NCI-H524 treated with DMSO at 0.1 percent for 48 hours (cell line): ENCODE results near the gene C16orf95.
"Not testable (repeated sequence)": the region's sequence is repeated elsewhere in the genome, so short reads cannot be mapped to it uniquely, and the experiment has no call there.

Source experiments
- DNase-seq: peaks from one replicate; lab custom pipeline; 2025; lab: John Stamatoyannopoulos, UW

Gene C16orf95

DNA sequence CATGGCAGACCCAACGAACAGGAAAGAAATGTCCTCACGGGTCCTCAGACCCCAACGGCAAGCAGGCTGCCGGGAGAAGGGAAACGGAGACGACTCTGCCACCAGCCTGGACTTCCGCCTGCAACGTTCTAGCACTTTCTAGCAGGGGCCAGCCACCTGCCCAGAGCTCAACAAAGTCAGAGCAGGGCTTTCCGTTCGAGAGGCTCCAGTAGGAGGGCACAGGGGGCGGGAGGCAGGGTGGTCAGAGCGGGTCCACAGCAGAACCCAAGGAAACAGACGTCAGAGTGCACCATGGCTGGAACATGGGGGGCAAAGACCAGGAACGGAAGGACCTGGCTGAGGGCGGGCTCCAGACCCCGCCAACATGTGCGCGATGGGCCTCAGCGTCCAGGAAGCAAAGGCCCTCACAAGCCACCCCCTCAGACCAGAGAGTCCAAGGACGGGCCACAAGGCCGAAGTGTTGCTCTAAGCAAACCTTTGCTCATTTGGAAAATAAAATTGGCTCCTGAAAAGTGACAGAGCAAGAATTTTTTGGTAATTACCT lies 29.4 kb upstream of the C16orf95 start:
- DNase-seq = no peak

DNA sequence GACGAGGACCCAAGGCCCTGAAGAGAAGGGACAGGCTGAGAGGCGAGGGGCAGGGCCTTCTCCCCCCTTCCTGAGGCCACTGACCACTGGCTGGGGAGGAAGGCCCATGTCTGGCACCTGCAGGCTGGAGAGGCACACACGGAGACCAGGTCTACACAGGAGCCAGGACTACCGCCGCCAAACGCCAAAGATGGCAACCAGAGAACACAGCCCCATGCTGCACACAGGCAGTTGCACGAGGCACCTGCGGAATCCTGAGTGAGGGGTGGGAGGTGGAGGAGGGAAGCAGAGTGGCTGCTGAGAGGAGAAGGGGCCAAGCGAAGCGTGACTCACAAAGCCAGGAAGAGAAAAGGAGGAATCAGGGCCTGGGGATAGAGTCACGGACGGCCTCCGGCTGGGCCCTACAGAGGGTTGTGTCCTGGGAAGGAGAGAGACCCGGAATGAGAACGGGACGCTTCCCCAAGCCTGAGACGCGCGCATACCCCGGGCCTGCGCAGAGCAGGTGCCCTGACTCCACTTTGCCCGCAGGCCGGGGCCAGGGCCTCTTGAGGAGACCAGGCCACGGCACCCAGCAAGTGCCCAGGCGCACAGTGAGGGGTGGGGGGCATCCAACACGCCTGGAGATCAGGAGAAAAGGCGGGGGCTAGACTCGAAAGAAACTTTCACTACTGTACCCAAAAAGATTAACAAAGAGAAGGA lies 28.7 kb upstream of the C16orf95 start:
- DNase-seq = no peak

DNA sequence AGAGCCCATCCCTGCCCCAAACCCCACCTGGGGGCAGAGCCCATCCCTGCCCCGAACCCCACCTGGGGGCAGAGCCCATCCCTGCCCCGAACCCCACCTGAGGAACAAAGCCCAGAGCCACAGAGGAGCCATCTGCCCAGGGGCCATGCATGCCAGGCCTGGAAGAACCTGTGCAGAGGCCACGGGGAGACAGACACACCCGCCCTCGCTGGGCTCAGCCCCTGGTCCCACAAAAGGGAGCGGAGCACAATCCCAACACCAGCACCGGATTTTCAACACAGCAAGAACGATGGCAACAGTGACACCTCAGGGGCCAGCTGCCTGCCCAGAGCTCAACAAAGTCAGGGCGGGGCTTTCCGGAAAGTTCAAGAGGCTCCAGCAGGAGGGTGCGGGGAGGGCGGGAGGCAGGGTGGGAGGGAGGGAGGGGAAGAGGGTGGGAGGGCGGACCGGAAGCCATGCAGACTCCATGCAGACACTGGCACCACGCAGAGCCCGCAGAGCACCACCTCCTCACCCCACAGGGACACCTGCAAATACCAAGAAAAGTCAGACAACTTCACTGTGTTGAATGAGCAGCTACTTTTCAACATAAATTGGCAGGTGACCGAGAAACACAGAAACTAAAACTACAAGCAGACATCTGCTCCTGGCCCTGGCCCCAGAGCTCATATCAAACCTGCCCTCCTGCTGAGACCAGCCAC lies 27.9 kb upstream of the C16orf95 start:
- no peak for DNase-seq

DNA sequence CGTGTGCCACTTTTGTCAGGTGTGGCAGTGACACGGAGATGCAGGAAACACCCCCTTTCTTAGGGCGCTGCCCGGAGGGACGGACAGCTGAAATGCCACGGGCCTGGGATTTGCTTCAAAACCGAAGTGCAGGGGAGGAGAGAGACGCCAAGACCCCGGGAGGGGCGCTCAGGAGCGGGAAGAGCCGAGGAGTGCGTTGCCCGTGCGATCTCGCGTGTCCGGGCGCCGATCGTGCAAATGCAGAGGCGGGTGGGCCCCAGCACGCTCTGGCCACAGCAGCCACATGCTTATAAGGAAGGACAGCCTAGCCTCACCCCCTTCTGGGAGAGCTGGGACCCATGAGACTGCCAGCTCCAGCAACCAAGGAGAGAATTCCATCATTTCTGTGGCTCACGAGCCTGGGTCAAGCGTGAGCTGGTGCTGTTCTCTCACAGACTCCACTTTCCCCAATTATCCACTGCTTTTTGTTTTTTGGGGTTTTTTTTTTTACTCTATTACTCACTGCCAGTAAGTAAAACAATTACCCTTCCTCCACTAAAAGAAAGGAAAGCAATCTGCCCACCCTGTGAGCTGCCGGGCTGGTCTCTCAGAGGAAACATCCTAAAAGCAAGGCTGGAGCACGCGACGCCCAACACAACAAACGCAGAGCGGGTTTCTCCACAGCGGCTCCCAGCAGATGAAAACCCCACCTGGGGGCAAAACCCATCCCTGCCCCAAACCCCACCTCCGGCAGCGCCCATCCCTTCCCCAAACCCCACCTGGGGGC lies 27.2 kb upstream of the C16orf95 start:
- no peak for DNase-seq

DNA sequence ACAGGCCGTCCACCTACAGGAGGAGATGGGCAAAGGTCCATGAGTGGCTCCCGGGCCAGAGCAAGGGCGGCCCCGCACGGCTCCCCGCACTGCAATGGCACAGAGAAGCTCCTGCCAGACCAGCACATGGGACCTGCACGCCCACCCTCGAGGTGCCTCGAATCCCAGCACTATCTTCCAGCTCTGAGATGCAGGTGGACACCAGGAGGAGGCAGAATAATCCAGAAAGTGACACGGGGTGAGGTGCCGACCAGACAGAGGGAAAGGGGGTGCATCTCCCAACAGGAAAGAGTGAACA lies 26.5 kb upstream of the C16orf95 start:
- no peak for DNase-seq

DNA sequence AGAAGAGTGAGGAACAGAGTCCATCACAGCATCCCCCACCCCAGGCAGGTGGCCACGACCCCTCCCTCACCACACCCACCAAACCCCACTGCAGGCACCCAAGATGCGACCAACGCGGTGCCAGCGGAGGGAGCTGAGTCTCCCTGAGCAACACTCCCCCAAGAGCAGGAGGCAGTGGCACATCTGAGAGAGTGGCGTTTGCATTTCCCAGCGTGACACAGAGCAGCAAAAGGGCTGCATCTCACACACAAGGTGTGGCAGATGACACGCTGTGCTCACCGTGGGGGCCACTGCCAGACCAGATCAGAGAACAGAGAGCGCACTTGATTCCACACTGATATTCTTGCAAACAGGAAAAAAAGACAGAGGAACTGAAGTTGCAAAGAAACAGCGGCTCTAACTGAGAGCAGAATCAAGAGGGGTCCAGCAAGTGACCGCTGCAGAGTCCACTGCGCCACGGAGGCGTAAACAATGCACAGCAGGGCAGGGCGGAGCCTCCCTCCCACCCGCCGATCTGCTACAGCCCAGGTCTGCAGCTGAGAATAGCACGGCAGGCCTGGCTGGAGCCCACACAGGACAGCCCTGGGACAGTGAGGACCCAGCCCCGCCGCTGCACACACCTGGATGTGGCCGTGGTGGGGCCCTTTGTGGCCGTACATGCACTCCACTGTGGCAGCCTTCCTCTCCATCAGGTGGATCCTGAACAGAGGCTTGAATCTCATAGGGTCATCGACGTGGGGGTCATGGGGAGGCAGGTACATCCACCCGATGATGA lies 26.0 kb upstream of the C16orf95 start:
- no peak for DNase-seq

DNA sequence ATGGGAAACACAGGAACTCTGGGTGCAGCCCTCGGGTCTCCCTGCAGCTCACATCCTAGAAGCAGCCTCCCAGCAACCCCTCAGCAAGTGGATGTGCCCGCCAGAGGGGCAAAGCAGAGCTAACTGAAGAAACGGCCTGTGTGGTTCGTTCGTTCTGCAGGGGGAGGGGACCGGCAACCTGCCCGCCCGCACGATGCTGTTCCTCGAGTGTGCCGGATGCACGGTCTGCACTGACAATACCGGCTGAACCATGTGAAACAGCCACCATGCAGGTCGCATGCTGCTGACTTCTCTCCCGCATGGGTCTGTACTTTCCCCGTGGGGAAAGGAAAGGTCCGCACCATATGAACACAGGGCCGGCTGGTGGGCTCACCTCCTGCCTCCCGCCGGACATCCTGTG lies 25.3 kb upstream of the C16orf95 start:
- no peak for DNase-seq

DNA sequence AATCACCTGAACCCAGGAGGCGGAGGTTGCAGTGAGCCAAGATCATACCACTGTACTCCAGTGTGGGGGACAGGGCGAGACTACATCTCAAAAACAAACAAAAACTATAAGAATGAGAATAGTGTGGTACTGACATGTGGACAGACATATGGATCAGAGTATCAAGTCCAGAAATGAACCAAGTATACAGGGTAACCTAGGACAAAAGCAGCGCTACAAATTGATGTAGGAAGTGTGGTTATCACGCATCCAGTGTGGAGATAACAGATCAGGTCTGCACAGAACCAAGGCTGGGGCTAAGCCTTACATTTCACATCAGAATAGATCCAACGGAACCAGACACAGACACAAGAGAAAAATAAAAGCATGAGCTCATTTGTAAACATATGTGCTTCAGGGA lies 23.0 kb upstream of the C16orf95 start:
- no peak for DNase-seq

DNA sequence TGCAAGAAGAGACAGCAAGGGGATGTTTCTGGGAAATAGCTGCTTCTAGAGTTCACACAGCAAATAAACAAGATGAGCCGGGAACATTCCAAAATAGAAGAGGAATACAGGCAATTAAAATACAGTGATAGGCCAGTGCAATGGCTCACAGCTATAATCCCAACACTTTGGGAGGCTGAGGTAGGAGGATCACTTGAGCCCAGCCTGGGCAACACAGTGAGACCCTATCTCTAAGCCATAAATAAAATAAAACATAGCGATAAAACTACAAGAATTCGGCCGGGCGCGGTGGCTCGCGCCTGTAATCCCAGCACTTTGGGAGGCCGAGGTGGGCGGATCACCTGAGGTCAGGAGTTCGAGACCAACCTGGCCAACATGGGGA lies 22.5 kb upstream of the C16orf95 start:
- DNase-seq = not testable (repeated sequence)

DNA sequence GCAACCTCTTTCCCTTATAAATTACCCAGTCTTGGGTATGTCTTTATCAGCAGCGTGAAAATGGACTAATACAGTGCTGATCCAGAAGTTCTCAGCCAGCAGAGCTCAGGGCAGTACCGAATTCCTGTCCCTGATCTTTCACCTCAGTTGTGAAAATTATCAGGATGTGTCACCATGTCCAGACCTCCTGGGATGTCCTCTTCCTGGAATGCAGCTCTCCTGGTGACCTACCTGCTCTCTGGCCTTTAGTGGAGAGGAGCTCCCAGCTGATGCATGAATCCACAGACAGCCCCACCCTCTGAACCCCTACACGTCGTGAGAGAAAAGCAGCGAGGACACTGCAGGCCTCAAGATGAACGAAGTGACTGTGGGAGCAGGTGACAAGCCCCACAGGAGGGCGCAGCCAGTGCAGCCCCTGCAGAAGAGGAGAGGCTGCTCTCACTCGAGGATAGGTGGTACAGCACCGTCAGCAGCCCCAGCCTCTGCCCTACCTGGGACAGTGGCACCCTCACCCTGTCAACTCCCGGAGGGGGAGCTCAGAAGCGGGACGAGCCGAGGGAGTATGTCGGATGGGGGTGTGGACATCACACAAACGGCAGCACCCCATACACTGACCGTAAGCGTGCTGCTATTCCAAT lies 22.0 kb upstream of the C16orf95 start:
- no peak for DNase-seq

DNA sequence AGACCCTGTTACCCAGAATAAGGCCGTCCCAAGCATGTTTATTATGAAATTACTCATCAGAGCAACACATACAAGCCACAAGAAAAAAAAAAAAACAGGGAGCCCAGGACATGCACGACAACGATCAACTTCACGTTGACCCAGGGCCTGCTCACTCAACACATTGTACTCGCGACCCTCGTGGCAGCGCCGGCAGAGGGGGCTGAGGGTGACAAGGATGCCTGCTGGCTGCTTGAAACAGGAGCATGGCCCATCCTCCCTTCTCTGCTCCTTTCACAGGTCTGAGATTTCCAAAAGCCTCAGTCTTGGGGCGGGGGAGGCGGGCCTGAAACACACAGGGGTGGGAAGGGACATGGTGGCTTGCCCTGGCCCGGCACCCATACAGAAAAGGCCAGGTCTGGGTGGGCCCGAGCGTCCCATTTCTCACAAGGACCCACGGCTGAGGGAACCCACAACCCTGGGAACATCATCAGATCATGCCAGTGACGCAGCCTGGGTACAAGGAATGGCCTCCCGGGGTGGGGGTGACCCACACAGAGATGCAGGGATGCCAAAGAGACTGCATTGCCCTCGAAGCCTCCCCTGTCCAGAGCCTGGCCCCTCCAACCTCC lies 21.1 kb upstream of the C16orf95 start:
- DNase-seq = no peak

DNA sequence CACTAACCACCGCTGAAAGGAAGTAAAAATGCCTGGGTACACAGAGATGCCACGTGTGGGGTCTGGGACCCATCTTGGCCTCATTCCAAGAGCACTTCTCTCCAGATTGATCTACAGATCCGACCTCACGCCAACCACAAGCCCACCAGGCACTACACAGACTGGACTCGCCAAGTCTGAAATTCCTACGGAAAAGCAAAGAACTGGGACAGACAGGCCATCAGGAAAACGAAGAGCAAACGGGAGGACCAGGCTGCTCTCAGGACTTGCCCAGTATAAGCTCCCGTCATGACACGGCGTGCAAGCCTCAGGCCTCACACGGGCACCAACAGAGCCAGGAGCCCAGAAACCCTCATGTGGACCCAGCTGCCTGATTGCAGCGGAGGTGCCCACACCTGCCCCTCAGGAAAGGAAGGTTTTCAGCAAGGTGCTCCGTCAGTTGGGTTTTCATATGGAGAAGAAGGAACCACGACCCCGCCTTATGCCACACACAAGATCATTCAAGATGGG lies 20.1 kb upstream of the C16orf95 start:
- DNase-seq = no peak

DNA sequence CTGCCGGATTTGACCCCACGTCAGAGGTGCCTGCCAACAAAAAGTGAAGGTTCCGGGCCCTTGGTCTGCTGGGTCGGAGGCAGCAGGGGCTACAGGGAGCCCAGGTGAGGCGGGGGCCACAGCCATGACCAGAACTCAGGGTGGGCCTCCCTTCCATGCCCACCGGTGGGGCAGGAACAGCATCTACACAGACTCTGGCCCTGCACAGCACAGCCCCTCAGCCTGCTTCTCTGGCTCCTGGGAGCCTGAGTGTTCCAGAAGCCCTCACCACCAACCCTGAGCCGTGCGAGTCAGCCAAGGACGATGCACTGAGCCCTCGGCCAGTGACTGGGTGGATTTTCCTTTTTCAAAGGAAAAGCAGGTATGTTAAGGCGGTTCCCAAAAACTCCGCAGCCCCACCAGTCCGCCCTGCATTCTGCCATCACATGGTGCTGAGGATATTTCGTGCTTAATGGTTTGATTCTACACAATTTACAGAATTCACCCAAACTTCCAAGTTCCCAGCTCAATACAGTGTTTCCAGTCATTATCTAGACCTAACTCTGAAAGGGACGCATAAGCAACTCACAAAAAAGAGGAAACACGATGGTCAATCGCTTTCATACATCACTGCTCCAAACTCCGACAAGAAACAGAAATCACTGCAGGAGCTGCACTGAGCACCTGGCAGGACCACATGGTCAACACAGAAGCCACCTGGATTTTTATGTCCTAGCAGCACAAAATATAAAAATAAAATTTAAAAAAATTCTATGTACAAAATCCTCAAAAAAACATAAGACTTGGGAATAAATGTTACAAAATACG lies 19.4 kb upstream of the C16orf95 start:
- DNase-seq = no peak

DNA sequence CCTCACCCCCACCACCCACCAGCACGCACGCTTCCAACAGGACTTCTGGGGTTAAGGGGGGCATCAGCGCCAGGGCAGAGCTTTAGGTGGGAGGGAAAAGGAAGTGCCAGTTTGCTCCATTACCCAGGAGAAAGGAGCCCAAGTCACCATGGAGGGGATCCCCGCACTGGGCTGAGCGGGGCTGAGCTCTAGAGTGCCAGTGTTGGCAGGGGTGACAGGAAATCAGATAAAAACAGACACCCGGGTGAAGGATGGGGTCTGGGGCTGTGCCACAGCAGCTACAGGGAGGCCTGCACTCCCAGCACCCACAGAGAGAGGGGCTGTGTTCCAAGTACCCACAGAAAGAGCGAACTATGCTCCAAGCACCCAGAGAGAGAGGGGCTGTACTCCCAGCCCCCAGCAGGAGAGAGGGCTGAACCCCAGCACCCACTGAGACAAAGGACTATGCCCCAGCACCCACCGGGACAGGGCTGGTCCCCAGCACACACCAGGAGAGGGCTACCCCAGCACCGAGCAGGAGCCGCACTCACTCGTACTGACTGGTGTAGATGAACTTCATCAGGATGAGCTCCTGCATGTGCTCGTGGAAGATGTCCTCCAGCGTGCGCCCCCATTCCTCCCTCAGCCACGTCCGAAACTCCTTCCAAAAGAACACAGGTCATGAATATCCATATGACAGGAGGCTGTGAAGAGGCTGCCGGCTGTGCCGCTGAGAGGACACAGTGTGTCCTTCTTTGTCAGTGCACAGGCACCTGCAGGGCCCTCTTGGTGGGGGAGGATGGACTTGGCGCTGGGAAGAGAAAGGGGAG lies 18.6 kb upstream of the C16orf95 start:
- DNase-seq = no peak

DNA sequence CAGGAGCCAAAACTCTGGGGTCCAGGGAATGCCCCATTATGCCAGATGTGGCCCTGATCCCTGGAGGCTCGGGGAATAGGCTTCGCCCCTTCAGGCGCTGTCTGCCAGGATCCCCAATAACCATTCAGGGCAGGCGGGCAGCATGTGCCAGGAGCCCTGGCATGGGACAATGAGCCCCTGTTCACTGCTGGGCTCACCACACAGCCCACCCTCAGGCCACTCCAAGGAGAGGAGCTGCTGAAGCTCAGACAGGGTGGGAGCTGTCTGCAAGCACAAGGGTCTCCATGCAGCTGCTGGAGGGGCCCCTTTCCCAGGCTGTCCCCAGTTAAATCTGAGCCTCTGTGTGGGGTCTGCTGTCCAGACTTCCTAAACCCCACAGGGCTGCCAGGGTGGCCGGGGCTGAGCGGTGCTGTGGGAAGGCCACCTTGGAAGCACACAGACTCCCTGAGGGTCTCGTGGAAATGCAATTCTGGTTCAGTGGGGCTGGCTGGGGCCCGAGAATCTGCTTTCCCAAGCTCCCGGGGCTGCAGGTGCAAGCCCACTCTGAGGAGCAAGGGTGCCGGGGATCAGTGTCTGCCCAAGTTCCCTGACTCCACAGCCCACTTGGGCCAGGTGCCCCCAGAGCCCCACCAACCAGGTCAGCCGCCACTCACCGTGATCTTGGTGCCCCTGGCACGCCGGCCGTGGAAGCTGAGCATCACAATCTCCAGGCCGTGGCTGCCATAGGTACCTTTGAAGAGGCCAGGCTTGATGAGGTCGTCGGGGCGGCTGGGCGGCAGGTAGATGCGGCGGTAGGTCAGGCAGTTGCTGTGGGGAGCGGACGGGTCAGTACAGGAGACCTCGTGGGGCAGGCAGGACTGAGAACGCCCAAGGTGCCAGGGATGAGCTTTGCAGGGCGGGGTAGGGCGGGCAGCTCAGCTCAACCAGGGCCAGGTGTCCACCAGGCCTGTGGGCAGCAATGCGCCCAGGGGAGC lies 17.7 kb upstream of the C16orf95 start:
- DNase-seq = no peak

DNA sequence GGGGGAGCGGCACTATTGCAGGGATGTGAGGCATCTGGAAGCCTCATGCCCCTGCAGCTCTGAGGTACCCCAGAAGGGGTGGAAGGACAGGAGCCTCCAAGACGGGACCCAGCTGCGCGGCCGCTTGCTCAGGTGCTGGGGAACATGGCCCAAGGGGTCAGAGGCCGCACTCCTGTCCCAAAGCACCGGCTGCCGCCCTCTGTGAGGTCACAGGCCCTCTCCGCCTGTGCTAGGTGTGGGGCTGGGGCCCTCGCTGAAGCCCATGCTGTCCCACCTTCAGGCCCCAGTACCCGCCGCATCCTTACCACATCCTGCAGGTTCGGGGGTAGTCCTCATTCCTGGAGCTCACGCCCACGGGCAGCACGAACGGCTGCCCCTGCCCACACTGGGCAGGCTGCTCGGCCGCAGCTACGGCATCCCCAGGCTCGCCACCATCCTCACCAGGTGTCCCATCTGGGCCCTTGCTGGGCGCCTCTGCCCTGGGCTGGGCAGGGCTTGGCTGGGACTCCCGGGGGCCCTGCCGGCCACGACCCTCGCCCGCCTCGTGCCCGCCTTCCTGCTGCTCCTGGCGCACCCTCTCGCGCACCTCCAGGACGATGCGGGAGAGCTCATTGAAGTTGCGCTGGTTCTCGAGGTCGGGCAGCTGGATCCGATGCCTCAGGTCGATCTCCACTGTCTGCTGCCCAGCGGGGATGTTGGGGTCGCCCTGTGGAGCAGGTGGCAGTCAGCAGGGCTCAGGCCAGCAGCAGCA lies 16.6 kb upstream of the C16orf95 start:
- DNase-seq = no peak

DNA sequence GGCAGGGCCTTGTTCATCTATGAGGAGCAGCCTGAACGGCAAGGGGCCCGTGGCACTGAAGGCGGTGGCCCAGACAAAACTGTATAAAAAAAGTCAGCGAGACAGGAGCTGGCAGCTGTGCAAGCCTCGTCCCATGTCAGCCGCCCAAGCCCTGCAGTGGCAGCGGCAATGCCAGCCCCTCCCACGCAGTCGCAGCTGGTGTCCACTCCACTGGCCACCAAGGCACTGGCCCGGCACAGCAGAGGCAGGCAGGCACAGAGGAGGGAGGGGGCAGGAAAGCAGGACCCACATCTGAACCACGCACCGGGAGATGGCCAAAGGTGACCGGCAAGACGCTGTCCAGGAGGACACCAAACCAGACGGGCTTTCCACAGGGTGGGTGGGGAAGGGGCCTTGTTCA lies 15.9 kb upstream of the C16orf95 start:
- DNase-seq = no peak

DNA sequence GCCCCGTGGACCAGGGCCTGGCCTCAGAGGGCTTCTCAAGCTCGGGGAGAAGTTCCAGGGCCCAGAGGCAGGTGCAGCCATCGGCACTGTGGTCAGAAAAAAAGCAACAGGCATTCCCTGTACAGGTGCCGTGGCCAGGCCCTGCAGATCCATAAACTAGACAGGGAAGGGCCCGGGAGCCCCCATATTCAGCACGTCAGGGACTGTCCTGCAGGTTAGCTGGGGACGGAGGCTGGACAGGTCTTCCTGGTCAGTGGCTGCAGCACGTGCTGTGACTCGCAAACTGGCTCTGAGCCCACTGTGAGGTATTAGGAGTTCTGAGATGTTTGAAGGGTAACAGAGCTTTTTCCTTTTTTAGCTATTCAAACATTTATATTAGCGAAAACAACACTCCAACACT lies 15.0 kb upstream of the C16orf95 start:
- DNase-seq = no peak
